HFFc6 (cell line): ENCODE data around the gene ATP13A3. TPM values are rescaled to one million over a fixed set of nuclear protein-coding genes. Genes with fewer than 3 reads are reported as not detected.

ENCODE experiments used
- DNase-seq: peaks from one replicate; pipeline ENCODE4 v3.0.0-alpha.2; 2018
- H3K27ac Mint-ChIP-seq: 2 replicates; pipeline ENCODE4 v1.8.0; 2020; ENCODE audit warnings: mild to moderate bottlenecking, mixed read lengths
- H3K27me3 Mint-ChIP-seq: 2 replicates; pipeline ENCODE4 v1.8.0; 2021; ENCODE audit warnings: mild to moderate bottlenecking, moderate library complexity, mixed read lengths; ENCODE audit not compliant: insufficient read depth
- H3K36me3 Mint-ChIP-seq: 2 replicates; pipeline ENCODE4 v1.8.0; 2021; ENCODE audit warnings: low read depth, mixed read lengths
- H3K4me1 Mint-ChIP-seq: 2 replicates; pipeline ENCODE4 v1.8.0; 2020; ENCODE audit warnings: low read depth, mixed read lengths
- H3K4me3 Mint-ChIP-seq: 2 replicates; pipeline ENCODE4 v1.8.0; 2020; ENCODE audit warnings: mild to moderate bottlenecking, moderate library complexity, mixed read lengths
- H3K9me3 Mint-ChIP-seq: 2 replicates; pipeline ENCODE4 v1.8.0; 2020; ENCODE audit warnings: mild to moderate bottlenecking, mixed read lengths
- CTCF ChIP-seq: fragments of 200-600 bp; sonication (generic); IDR thresholded peaks from 2 replicates; pipeline ENCODE4 v1.5.0; 2021; ENCODE audit warnings: antibody characterized with exemption, mild to moderate bottlenecking
- total RNA-seq, 6 experiments: library from RNA; stranded (reverse); fragmentation: NEBNext Ultra II Directional; extraction: Animal tissue kit (Norgen Biotek cat#: 25700); gene quantifications; 2 replicates in 1 of 6; 3 replicates in 5 of 6; pipeline ENCODE4 v1.2.3, GENCODE V29; 2021

ATP13A3 gene
- total RNA-seq, 6 experiments from 2014 or later, result 114 to 123 (median 117) TPM

DNA sequence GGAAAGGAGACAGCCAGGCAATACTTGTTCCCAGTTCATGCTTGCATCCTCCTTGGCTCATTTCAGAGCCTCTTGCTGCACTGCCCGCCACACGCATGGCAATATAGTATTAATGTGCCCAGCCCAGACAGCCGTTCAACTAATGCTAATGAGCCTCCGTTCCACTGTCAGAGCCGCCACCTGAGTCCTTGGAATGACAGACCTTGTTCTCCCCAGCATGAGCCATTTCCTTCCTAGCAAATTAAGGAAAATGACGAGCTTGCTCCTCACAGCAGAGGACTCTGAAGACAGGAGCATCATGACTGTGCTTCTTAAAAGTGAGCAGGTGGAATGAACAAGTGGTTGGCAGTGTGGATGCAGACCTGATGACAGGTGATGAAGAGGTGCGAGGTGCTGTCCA lies 106.5 kb downstream of the ATP13A3 start:
- H3K27me3 Mint-ChIP-seq, result peaks cover 11% of the 10 kb centered on the region
- H3K36me3 Mint-ChIP-seq, result no peaks in the 10 kb centered on the region
- H3K9me3 Mint-ChIP-seq, result no peaks in the 10 kb centered on the region
- DNase-seq, result no peak
- peaks cover 24% of the 10 kb centered on the region for H3K4me1 Mint-ChIP-seq
- H3K27ac Mint-ChIP-seq, result no peak overlapping the region
- H3K4me3 Mint-ChIP-seq, result no peak overlapping the region
- TF ChIP-seq CTCF, result no peak

GRCh38 chr3:194379651-194380050 lies 107.2 kb downstream of the ATP13A3 start:
- Mint-ChIP-seq H3K27ac (no peak overlapping the region), H3K4me3 (no peak overlapping the region), H3K27me3 (peaks cover 10% of the 10 kb centered on the region), H3K36me3 (no peaks in the 10 kb centered on the region), H3K4me1 (peaks cover 28% of the 10 kb centered on the region), H3K9me3 (no peaks in the 10 kb centered on the region)
- no peak for DNase-seq
- TF ChIP-seq CTCF, result no peak

DNA sequence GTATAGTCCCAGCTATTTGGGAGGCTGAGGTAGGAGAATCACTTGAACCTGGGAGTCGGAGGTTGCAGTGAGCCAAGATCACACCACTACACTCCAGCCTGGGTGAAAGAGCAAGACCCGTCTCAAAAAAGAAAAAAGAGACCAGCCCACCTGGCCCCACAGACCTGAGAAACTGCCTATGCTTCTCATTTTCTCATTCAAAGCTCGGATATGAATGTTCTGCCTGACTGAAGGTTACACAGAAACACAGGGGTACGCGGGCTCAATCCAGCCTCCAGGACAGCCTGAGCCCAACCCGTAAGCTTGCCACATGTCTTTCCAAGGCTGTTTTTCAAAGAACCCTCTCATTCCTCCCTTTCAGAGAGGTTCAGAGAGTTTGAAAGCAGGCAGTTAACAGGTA lies 107.6 kb downstream of the ATP13A3 start:
- Mint-ChIP-seq H3K27me3 (peaks cover 10% of the 10 kb centered on the region), H3K9me3 (no peaks in the 10 kb centered on the region), H3K36me3 (no peaks in the 10 kb centered on the region), H3K4me3 (no peak overlapping the region), H3K27ac (no peak overlapping the region), H3K4me1 (peaks cover 28% of the 10 kb centered on the region)
- no peak for TF ChIP-seq CTCF
- DNase-seq, result no peak

DNA sequence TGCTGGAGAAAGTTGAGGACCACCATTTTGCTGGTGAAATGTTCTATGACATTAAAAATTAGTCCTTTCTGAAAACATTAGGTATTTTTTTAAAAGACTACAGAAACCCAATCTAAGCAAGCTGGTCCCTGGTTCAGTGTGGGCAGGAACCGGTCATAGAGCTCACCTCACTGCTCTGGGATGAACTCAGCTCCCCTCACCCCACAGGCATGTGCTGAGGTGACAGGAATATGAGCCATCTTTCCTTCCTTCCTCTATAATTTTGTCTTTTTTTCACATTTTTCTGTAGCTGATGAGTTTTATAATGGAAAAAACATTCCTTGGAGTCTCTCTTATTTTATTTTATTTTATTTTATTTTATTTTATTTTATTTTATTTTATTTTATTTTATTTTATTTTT lies 109.1 kb downstream of the ATP13A3 start:
- Mint-ChIP-seq H3K27ac (no peak overlapping the region), H3K4me1 (peaks cover 28% of the 10 kb centered on the region), H3K27me3 (peaks cover 3% of the 10 kb centered on the region), H3K36me3 (no peaks in the 10 kb centered on the region), H3K9me3 (no peaks in the 10 kb centered on the region), H3K4me3 (no peak overlapping the region)
- no peak for TF ChIP-seq CTCF
- DNase-seq, result no peak

DNA sequence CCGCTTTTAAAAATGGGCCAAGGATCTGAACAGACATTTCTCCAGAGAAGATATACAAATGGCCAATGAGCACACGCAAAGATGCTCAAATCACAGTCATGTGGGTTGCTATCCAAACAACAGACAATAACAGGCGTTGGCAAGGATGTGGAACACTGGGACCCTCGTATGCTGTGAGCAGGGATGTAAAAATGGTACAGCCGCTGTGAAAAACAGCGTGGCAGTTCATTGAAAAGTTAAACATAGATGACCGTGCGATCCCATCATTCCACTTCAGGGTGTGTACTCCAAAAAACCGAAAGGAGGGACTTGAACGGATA lies 110.6 kb downstream of the ATP13A3 start:
- no peak overlapping the region for H3K4me3 Mint-ChIP-seq
- no peak for DNase-seq
- peaks cover 28% of the 10 kb centered on the region for H3K4me1 Mint-ChIP-seq
- peaks cover 3% of the 10 kb centered on the region for H3K27me3 Mint-ChIP-seq
- no peak overlapping the region for H3K27ac Mint-ChIP-seq
- no peaks in the 10 kb centered on the region for H3K36me3 Mint-ChIP-seq
- TF ChIP-seq CTCF, result no peak
- no peaks in the 10 kb centered on the region for H3K9me3 Mint-ChIP-seq
